Measurements from ENCODE around the gene ACSS3. TPM values are rescaled to one million over a fixed set of nuclear protein-coding genes. Genes with fewer than 3 reads are reported as not detected.

Gene ACSS3
- total and polyA plus RNA-seq, 5 donors, result 11.7 to 29.8 (median 24.8) TPM

DNA sequence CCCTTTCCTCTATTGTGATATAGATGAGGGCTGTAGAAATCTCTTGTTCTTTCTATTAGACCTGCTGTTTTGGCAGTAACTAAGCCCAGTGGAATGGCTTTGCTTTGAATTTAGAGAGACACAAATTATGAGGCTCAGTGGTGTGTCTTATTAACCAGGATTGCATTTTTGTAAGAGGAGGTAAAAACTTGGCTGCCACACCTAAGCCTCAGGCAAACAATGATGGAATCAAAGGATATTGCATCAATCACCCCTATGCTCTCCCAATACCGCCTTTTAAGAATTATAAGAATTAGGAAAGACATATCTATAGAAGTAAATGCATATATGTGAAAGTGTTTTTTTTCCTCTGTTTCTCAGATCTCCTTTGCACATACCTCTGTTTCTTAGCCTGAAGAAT, 63.3 kb downstream of the ACSS3 start:
- DNase-seq, result no peak
- no peaks in the 10 kb centered on the region for H3K27me3 ChIP-seq (ENCODE audit: control insufficient read depth, insufficient read depth)
- H3K9me3 ChIP-seq (ENCODE audit: control insufficient read depth, low read length), result no peaks in the 10 kb centered on the region
- no peaks in the 10 kb centered on the region for H3K4me1 ChIP-seq (ENCODE audit: control insufficient read depth, insufficient read depth, low read length)
- intact Hi-C loops (cut with DNase I), result no loop called here
- 90% methylated on average over 1 of the region's 1 CpG for WGBS
- ATAC-seq, result no peak
- no peak overlapping the region for H3K27ac ChIP-seq (ENCODE audit: low read length)
- no peak overlapping the region for H3K4me3 ChIP-seq (ENCODE audit: low read length)

DNA sequence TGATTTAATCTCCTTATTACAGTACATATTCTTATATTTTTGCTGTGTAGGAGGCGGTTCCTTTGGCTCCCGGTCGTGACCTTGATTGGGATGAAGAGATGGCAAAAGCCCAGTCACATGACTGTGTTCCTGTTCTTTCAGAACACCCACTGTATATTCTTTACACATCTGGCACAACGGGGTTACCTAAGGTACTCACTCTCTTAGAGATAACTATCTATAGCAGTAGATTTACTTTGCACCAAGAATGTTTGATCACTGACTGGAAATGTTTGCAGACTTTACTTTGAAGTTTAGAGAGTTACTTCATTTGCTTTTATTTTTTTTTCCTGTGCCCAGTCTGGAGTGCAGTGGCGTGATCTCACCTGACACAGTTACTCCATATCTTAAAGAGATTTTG, 65.2 kb downstream of the ACSS3 start:
- H3K27me3 ChIP-seq (ENCODE audit: control insufficient read depth, insufficient read depth), result no peaks in the 10 kb centered on the region
- no peak overlapping the region for H3K4me3 ChIP-seq (ENCODE audit: low read length)
- 77% methylated on average over 5 of the region's 5 CpGs for WGBS
- intact Hi-C loops (cut with DNase I), result no loop called here
- H3K9me3 ChIP-seq (ENCODE audit: control insufficient read depth, low read length), result no peaks in the 10 kb centered on the region
- no peaks in the 10 kb centered on the region for H3K4me1 ChIP-seq (ENCODE audit: control insufficient read depth, insufficient read depth, low read length)
- no peak for ATAC-seq
- no peak overlapping the region for H3K27ac ChIP-seq (ENCODE audit: low read length)
- no peak for DNase-seq

DNA sequence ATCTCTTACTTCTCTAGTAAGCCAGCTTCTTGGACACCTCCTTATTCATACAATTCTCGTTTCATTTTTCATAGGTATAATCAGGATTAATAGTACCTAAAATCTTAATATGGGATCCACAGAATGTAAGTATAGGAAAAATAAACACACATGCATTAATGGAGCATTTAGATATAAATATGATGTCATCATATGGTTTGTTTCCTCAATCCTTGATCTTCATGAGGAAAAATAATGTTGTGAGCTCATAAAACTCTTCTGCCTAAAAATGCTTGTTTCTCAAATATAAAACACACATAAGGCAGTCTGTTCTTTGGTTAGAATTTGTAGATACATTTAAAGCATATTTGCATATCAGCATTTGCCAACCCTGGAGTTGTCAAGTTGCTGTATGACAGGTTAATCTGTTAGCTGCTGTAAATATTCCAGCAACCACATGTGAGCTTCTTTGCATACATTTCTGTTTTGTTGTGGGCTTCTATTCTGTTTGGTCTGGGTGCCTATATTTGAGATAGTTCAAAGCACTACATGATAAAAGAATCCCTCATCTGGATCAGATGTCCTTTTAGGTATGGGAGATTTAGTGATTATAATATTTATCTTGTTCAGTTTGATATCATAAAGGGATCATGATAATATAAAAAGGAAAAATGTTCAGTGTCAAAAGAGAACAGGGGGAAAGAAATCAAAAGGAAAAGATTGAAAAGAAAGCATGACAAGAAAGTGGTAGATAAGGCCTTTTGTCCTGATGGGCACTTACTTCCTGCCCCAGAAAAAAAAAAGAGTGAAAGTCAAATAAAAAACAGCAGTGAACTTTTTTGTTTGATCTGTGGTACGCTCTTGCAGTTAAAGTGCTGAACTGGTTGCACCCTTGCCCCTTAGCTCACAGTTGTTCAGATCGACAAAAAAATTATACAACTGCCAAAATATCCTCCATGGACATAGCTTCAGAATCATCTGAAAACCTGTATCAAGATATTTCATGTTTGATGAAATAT, 68.6 kb downstream of the ACSS3 start:
- no peaks in the 10 kb centered on the region for H3K4me1 ChIP-seq (ENCODE audit: control insufficient read depth, insufficient read depth, low read length)
- no peak for DNase-seq
- H3K9me3 ChIP-seq (ENCODE audit: control insufficient read depth, low read length), result no peaks in the 10 kb centered on the region
- no peak for ATAC-seq
- H3K27me3 ChIP-seq (ENCODE audit: control insufficient read depth, insufficient read depth), result no peaks in the 10 kb centered on the region
- intact Hi-C loops (cut with DNase I), result no loop called here
- H3K4me3 ChIP-seq (ENCODE audit: low read length), result no peak overlapping the region
- no peak overlapping the region for H3K27ac ChIP-seq (ENCODE audit: low read length)
- WGBS, result 78% methylated on average over 3 of the region's 3 CpGs

DNA sequence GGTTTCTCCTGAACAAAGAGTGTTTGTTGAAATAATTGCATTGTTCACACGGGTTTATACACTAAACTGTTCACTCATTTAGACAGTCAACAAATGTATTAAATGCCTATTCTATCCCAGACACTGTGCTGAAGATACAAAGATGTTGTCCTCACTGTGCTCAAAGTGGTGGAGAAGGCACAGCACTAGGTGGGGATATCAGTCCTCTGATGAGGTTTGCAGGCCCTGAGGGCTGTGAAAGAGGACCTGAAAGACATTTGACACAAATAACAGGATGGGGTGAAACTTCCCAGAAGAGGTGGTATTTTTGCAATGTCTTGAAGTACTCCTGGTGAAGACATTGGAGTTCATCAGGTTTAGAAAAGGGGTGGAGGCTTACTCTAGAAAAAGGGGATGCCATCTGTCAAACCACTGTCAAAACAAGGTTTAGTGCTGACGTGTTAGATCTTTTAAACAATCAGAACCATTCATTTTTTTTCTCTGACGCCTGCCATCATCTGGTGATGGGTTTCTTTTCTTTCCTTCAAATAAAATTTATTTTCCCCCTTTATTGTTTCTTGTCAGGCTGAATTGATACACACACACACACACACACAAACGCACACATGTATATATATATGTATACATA, 69.5 kb downstream of the ACSS3 start:
- no peaks in the 10 kb centered on the region for H3K4me1 ChIP-seq (ENCODE audit: control insufficient read depth, insufficient read depth, low read length)
- no peak overlapping the region for H3K27ac ChIP-seq (ENCODE audit: low read length)
- no peaks in the 10 kb centered on the region for H3K27me3 ChIP-seq (ENCODE audit: control insufficient read depth, insufficient read depth)
- H3K9me3 ChIP-seq (ENCODE audit: control insufficient read depth, low read length), result no peaks in the 10 kb centered on the region
- ATAC-seq, result no peak
- intact Hi-C loops (cut with DNase I), result no loop called here
- no peak for DNase-seq
- WGBS, result 72% methylated on average over 4 of the region's 4 CpGs
- no peak overlapping the region for H3K4me3 ChIP-seq (ENCODE audit: low read length)

DNA sequence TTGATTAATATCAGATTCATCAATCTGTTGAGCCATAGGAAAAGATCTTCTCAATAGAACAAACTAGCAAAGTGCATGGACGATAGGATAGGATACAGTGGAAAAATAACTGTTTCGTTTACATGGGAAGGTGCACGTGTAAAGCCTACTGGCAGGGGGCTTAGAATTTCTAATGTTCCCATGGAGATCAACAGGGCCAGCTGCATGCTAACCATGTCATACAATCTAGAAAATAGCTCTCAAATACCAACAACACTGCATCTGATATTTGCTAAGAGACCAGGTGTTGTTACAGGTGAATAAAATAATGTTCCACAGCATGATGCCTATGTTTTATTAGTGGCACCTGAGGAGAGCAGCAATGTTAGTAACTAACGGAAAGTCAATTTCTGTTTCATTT, 72.5 kb downstream of the ACSS3 start:
- intact Hi-C loops (cut with DNase I), result no loop called here
- ATAC-seq, result no peak

DNA sequence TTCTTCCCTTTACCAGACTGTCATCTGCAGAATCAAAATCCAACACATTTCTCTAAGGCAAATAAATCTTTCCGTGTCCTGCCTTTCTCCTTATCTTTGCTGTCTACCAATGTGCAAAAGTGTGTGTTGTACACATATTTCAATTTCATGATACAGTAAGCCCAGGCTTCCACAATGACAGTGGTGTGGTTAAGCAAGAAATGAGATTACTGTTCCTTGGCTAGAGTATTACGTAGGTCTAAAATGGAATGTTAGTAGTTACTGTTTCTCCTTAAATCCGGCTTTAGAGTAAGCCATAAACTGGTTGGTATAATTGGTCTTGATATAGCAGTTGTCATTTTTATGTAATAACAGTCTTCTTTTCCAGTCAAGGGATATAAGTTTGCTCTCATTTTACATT, 82.0 kb downstream of the ACSS3 start:
- Histone ChIP-seq H3K4me1 (ENCODE audit: control insufficient read depth, insufficient read depth, low read length) (no peaks in the 10 kb centered on the region), H3K27ac (ENCODE audit: low read length) (no peak overlapping the region), H3K4me3 (ENCODE audit: low read length) (no peak overlapping the region), H3K27me3 (ENCODE audit: control insufficient read depth, insufficient read depth) (no peaks in the 10 kb centered on the region), H3K9me3 (ENCODE audit: control insufficient read depth, low read length) (no peaks in the 10 kb centered on the region)
- intact Hi-C loops (cut with DNase I), result no loop called here
- DNase-seq, result no peak
- ATAC-seq, result no peak
- 86% methylated on average over 3 of the region's 3 CpGs for WGBS

More for the DNA sequence above, 72.5 kb downstream of the ACSS3 start:
- H3K27ac ChIP-seq (ENCODE audit: low read length), result no peak overlapping the region
- no peak for DNase-seq
- 84% methylated on average over 4 of the region's 4 CpGs for WGBS
- no peak overlapping the region for H3K4me3 ChIP-seq (ENCODE audit: low read length)
- no peaks in the 10 kb centered on the region for H3K27me3 ChIP-seq (ENCODE audit: control insufficient read depth, insufficient read depth)
- H3K9me3 ChIP-seq (ENCODE audit: control insufficient read depth, low read length), result no peaks in the 10 kb centered on the region
- no peaks in the 10 kb centered on the region for H3K4me1 ChIP-seq (ENCODE audit: control insufficient read depth, insufficient read depth, low read length)

DNA sequence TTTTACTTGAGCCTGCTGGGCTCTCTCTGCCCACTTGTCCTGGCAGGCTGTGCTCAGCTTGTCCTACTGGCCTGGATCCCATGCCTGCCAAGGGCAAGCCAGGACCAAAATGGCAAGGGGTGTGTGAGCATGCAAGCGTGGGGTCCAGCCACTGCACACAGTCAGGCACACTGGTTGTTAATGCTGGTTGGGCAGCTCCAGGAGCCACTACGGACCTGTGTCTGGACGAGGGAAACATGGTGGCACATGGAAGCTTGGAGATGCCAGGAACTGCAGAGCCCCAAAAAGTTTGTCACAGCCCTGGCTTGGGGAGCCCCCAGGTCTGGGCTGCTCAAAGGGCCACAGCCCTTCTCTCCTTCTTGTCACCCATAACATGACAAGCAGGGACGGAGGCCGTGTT, 83.8 kb downstream of the ACSS3 start:
- Histone ChIP-seq H3K4me3 (ENCODE audit: low read length) (no peak overlapping the region), H3K4me1 (ENCODE audit: control insufficient read depth, insufficient read depth, low read length) (no peaks in the 10 kb centered on the region), H3K27me3 (ENCODE audit: control insufficient read depth, insufficient read depth) (no peaks in the 10 kb centered on the region), H3K27ac (ENCODE audit: low read length) (no peak overlapping the region), H3K9me3 (ENCODE audit: control insufficient read depth, low read length) (no peaks in the 10 kb centered on the region)
- DNase-seq (peak in 1 of 3 donors; percentile 42), ATAC-seq (no peak)
- WGBS, result 80% methylated on average over 5 of the region's 5 CpGs
- intact Hi-C loops (cut with DNase I), result no loop called here

DNA sequence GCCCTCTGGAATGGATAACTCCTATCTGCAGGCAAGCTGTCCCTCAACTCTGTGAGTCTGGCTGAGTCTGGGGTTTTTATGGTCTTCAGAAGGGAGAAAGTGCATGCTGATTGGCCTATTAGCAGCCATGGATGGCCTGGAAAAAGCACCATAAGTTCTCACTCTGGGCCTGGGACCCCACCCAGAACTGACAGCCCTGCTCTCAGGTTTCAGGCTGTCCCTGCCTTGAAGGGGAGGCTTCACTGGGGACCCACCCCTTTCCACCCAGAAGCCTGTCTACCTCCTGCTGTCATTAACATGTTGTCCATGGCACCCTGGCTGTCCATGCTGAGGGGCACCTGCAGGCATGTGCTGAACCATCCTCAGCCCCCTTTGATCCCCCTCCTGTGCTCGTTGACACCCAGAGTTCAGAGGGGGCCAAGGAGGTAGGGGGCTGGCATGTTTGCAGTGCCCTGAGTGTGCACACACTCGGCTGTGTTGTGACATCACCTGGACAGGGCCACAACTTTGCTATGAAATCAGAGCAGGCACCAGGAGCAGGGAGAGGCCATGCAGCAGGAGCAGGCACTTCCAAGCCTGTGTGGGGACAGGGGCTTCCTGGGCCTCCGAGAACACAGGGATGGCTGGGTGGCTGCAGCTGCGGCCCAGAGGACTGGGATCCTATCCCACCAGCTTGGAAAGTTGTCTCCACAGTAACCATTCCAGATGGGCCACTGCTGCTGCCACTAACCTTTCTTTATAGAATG, 84.7 kb downstream of the ACSS3 start:
- 81% methylated on average over 4 of the region's 4 CpGs for WGBS
- Histone ChIP-seq H3K4me3 (ENCODE audit: low read length) (no peak overlapping the region), H3K27ac (ENCODE audit: low read length) (no peak overlapping the region), H3K9me3 (ENCODE audit: control insufficient read depth, low read length) (no peaks in the 10 kb centered on the region), H3K4me1 (ENCODE audit: control insufficient read depth, insufficient read depth, low read length) (no peaks in the 10 kb centered on the region), H3K27me3 (ENCODE audit: control insufficient read depth, insufficient read depth) (no peaks in the 10 kb centered on the region)
- ATAC-seq (no peak), DNase-seq (peak in 1 of 3 donors; percentile 31)
- intact Hi-C loops (cut with DNase I), result no loop called here

DNA sequence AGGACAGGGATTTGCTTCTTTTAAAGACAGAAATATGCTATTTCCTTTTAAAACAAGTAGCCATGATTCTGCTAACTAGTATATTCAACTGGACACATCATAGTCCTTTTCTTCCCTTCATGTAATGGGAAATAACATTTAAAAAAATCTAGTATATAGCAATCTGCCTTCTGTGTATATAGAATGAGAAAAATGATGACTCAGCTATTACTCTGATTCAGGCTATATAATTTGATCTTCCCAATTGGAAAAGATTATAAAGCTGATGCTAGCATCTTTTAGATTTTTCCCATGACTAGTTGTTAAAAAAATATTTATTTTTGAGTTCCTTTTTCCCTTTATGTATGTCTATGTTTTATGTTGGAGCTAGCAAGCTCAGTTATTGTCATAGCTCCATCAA, 86.9 kb downstream of the ACSS3 start:
- H3K4me1 ChIP-seq (ENCODE audit: control insufficient read depth, insufficient read depth, low read length), result no peaks in the 10 kb centered on the region
- H3K4me3 ChIP-seq (ENCODE audit: low read length), result no peak overlapping the region
- no peak for DNase-seq
- no peak for ATAC-seq
- H3K27ac ChIP-seq (ENCODE audit: low read length), result no peak overlapping the region
- intact Hi-C loops (cut with DNase I), result no loop called here
- no peaks in the 10 kb centered on the region for H3K27me3 ChIP-seq (ENCODE audit: control insufficient read depth, insufficient read depth)
- H3K9me3 ChIP-seq (ENCODE audit: control insufficient read depth, low read length), result no peaks in the 10 kb centered on the region

DNA sequence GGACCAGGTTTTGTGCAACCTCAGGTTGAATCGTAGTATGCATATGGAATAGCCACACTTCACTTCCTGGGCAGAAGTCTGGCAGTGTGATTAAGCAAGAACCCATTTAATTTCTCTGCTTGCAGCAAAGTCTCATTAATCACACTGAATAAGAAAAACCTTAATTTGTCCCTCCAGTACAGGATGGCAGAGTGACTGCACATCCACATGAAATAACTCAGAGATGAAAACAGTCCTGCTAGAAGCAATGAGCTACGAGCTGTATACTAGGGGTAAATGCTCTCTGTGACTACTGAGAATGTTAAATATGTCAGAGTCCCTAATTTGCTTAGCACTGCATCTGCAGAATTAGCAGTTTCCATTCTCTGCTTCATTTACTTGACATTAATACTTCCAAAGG, 88.9 kb downstream of the ACSS3 start:
- Histone ChIP-seq H3K27me3 (ENCODE audit: control insufficient read depth, insufficient read depth) (no peaks in the 10 kb centered on the region), H3K4me3 (ENCODE audit: low read length) (no peak overlapping the region), H3K4me1 (ENCODE audit: control insufficient read depth, insufficient read depth, low read length) (no peaks in the 10 kb centered on the region), H3K27ac (ENCODE audit: low read length) (no peak overlapping the region), H3K9me3 (ENCODE audit: control insufficient read depth, low read length) (no peaks in the 10 kb centered on the region)
- intact Hi-C loops (cut with DNase I), result no loop called here
- 83% methylated on average over 2 of the region's 2 CpGs for WGBS
- no peak for ATAC-seq
- DNase-seq, result no peak

DNA sequence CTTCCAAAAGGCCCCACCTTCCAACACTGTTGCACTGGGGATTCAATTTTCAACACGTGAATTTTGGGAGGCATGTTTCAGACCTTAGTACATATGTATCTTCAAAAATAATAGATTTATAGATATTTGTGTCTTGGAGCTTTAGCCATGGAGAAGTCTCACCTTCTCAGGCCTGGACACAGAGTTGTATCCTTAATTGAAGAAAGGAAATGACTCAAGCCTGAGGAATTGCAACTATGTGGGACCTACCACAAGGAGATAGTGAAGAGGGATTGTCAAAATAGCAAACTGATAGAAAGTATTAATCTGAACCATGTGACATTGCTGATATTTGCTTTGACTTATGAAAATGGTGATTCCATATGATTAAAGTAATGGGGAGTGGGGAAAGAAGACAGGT, 89.8 kb downstream of the ACSS3 start:
- Histone ChIP-seq H3K9me3 (ENCODE audit: control insufficient read depth, low read length) (no peaks in the 10 kb centered on the region), H3K4me3 (ENCODE audit: low read length) (no peak overlapping the region), H3K27me3 (ENCODE audit: control insufficient read depth, insufficient read depth) (no peaks in the 10 kb centered on the region), H3K4me1 (ENCODE audit: control insufficient read depth, insufficient read depth, low read length) (no peaks in the 10 kb centered on the region), H3K27ac (ENCODE audit: low read length) (no peak overlapping the region)
- WGBS, result 71% methylated on average over 1 of the region's 1 CpG
- ATAC-seq (no peak), DNase-seq (no peak)
- intact Hi-C loops (cut with DNase I), result no loop called here

Measured in right cardiac atrium (tissue), 5 donors.